ENCODE results near the gene ATP2B2.

Gene ATP2B2

DNA sequence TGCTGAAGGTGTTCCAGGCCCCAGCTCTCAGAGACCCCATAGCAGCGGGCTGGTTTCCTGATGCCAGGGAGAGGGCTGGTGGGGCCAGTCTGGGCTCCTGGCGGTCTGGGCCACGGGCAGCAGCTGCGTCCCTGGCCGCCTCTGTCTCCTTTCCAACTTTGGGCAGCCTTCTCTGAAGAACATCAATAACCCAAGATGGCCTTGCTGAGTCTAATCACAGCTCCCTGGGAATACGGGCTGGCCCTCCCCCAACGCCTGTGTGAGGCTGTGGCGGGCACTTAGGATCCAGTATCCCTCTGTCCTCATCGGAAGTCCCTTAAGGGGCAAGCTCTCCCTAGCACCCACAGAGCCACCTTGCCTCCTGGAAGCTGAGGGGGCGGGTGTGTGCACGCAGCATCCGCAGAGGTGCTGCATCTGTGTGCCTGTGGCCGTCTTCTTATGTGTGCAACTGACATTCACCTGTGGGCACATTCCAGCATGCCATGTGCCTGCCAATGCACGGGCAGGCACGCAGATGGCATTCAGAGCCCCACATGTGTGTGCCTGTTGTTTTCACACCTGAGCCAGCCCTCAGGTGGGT, 2.1 kb downstream of the ATP2B2 start:
- TF ChIP-seq CTCF (conservative IDR thresholded peaks at IDR 0.05): no peak
- no peak overlapping the region for H3K27ac ChIP-seq

DNA sequence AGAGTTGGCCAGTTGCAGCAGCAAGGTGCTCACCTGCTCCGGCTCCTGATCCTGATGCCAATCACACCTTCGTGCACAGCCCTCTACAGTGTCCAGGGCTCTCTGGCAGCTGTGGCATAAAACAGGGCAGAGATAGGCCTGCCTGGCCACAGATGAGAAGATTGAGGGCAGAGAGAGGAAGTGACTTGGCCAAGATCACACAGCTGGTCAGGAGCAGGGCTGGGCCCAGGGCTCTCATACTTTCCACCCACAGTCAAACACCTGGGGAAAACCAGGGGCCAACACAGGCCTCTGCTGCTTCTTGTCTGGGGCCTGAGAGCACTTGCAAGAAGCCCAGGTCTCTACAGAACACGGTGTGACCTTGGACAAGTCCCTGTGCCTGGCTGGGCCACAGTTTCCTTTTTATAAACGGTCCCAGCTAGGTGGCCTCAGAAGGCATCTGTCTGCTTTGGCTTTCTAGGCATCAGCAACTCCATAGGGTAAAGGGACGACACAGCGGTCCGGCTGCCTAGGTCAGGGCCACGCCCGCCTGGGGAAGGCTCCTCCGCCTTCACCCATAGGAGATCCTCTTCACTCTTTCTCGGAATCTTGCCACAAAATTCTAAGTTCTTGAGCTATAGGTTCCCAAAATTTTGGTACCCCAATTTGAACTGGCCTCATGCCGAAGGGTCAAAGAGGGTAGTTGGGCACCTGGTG, 3.1 kb downstream of the ATP2B2 start:
- no peak for TF ChIP-seq CTCF (conservative IDR thresholded peaks at IDR 0.05)
- H3K27ac ChIP-seq: no peak overlapping the region

GRCh38 chr3:10501664-10502052, 3.7 kb downstream of the ATP2B2 start:
- TF ChIP-seq CTCF (conservative IDR thresholded peaks at IDR 0.05): no peak
- H3K27ac ChIP-seq: no peak overlapping the region

GRCh38 chr3:10500717-10501663, 4.4 kb downstream of the ATP2B2 start:
- no peak overlapping the region for H3K27ac ChIP-seq
- TF ChIP-seq CTCF (conservative IDR thresholded peaks at IDR 0.05): no peak

GRCh38 chr3:10498271-10498670, 7.1 kb downstream of the ATP2B2 start:
- no peak overlapping the region; the same call in 1 of the 2 replicates for H3K27ac ChIP-seq
- TF ChIP-seq CTCF (conservative IDR thresholded peaks at IDR 0.05): no peak

DNA sequence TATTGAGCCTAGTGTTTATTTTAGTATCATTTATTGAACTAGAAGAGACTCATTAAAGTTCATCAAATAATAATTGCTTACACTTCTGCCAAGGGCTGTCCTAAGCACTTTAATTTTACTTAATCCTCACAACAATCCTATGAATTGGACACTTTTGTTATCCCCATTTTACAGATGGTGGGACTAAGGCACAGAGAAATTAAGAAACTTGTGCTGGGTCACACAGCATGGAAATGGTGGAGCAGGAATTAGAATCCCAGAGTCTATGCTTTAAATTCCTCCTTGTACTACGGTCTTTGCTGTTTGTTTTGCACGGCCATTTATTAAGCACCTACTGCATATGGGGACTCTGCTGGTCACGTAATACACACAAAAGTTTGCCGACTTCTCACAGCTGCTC, 7.9 kb downstream of the ATP2B2 start:
- TF ChIP-seq CTCF (conservative IDR thresholded peaks at IDR 0.05): no peak

More for the DNA sequence above, 7.9 kb downstream of the ATP2B2 start:
- H3K27ac ChIP-seq: peak overlapping the region; percentile 57
